ENCODE results near the gene TINCR.

Gene TINCR

DNA sequence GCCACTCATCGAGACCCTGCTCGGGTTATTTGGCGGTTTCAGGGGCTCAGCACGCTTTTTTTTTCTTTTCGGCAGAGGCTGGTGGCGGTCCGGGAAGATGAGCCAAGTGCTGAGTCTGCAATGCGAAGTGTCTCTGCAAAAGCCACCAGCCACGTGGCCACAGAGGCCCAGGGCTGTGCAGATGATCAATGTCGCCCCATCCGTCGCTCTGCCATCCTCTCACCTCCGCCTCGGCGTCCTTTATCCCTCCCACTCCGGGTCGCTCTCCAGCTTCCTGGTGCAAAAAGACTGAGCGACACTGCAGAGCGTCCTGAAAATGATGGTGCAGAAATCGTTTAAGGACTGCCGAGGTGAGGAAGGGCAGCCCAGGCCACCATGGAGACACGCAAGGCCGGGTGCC is 55.0 kb downstream of the TINCR start:
- no peaks in the 10 kb centered on the region for H3K27me3 ChIP-seq (ENCODE audit: insufficient read depth, low read length)
- H3K27ac ChIP-seq (ENCODE audit: low read depth, low read length), result no peak overlapping the region
- H2AFZ ChIP-seq (ENCODE audit: low read length, unreplicated experiment), result no peak overlapping the region
- no peaks in the 10 kb centered on the region for H3K79me2 ChIP-seq (ENCODE audit: control insufficient read depth, insufficient read depth, low read length, unreplicated experiment)
- H3K4me3 ChIP-seq (ENCODE audit: low read depth, low read length), result no peak overlapping the region
- H3K4me1 ChIP-seq (ENCODE audit: control insufficient read depth, insufficient read depth, low read length, unreplicated experiment), result no peaks in the 10 kb centered on the region
- no peaks in the 10 kb centered on the region for H3K36me3 ChIP-seq (ENCODE audit: insufficient read depth, low read length)

Measured in ACC112 (cell line).